Mesenchymal stem cell (in vitro differentiated cells and primary cell): ENCODE data around the gene PLXNA2.

Experiments
- DNase-seq: peaks from one replicate; pipeline ENCODE4 v3.0.0-alpha.2; 2013
- H2AFZ ChIP-seq: one replicate; pipeline ENCODE4 v1.6.1; 2013; ENCODE audit warnings: low read depth, mild to moderate bottlenecking, control low read depth, inconsistent platforms, low read length, moderate library complexity
- H2AK5ac ChIP-seq: 2 replicates; pipeline ENCODE4 v1.6.1; 2013; ENCODE audit warnings: low read length, moderate library complexity, mild to moderate bottlenecking, inconsistent platforms; ENCODE audit not compliant: severe bottlenecking
- H2BK120ac ChIP-seq: one replicate; pipeline ENCODE4 v1.6.1; 2013; ENCODE audit warnings: low read depth, mild to moderate bottlenecking, inconsistent platforms, low read length, moderate library complexity
- H2BK12ac ChIP-seq, 2 experiments: one replicate each; pipeline ENCODE4 v1.6.1; 2013; ENCODE audit warnings: inconsistent platforms in 2 of 2, low read length in 2 of 2, mild to moderate bottlenecking in 2 of 2, moderate library complexity in 2 of 2, control low read depth in 1 of 2
- H2BK15ac ChIP-seq: one replicate; pipeline ENCODE4 v1.6.1; 2013; ENCODE audit warnings: mild to moderate bottlenecking, low read depth, inconsistent platforms; ENCODE audit not compliant: poor library complexity, severe bottlenecking
- H2BK5ac ChIP-seq: 2 replicates; pipeline ENCODE4 v1.6.1; 2013; ENCODE audit warnings: low read depth, mild to moderate bottlenecking, low read length, control low read depth, inconsistent platforms; ENCODE audit not compliant: poor library complexity, severe bottlenecking
- H3K14ac ChIP-seq, 2 experiments: one replicate each; pipeline ENCODE4 v1.6.1; 2013; ENCODE audit warnings: inconsistent platforms in 2 of 2, low read length in 2 of 2, control low read depth in 1 of 2, mild to moderate bottlenecking in 1 of 2, moderate library complexity in 1 of 2
- H3K18ac ChIP-seq, 2 experiments: one replicate each; pipeline ENCODE4 v1.6.1; 2013; ENCODE audit warnings: inconsistent platforms in 2 of 2, low read length in 2 of 2, control low read depth in 1 of 2, low read depth in 1 of 2, mild to moderate bottlenecking in 1 of 2
- H3K23ac ChIP-seq, 2 experiments: one replicate each; pipeline ENCODE4 v1.6.1; 2013; ENCODE audit warnings: inconsistent platforms in 2 of 2, low read length in 2 of 2, mild to moderate bottlenecking in 2 of 2, moderate library complexity in 2 of 2, control low read depth in 1 of 2
- H3K27ac ChIP-seq: 2 replicates; pipeline ENCODE4 v1.5.1; 2013; ENCODE audit warnings: mild to moderate bottlenecking, moderate library complexity, low read length, control low read depth, inconsistent platforms; ENCODE audit not compliant: poor library complexity, severe bottlenecking
- H3K27me3 ChIP-seq, 2 experiments: 2 replicates each; pipeline versions ENCODE4 v1.6.1 to v1.7.0; 2013; ENCODE audit warnings: low read length in 2 of 2, mild to moderate bottlenecking in 2 of 2, moderate library complexity in 2 of 2, control low read depth in 1 of 2, inconsistent platforms in 1 of 2; ENCODE audit not compliant: control insufficient read depth in 1 of 2, insufficient read depth in 1 of 2
- H3K36me3 ChIP-seq, 2 experiments: 2 replicates each; pipeline versions ENCODE4 v1.6.1 to v1.7.0; 2013; ENCODE audit warnings: low read length in 2 of 2, control low read depth in 1 of 2, inconsistent platforms in 1 of 2, low read depth in 1 of 2, mild to moderate bottlenecking in 1 of 2; ENCODE audit not compliant: insufficient read depth in 2 of 2, control insufficient read depth in 1 of 2
- H3K4ac ChIP-seq, 2 experiments: one replicate each; pipeline ENCODE4 v1.6.1; 2013; ENCODE audit warnings: inconsistent platforms in 2 of 2, low read length in 2 of 2, mild to moderate bottlenecking in 2 of 2, moderate library complexity in 2 of 2, control low read depth in 1 of 2, low read depth in 1 of 2
- H3K4me1 ChIP-seq: 2 replicates; pipeline ENCODE4 v1.6.1; 2013; ENCODE audit warnings: low read depth, low read length, control low read depth; ENCODE audit not compliant: control insufficient read depth, insufficient read depth
- H3K4me2 ChIP-seq: 2 replicates; pipeline ENCODE4 v1.6.1; 2013; ENCODE audit warnings: low read length, mild to moderate bottlenecking, inconsistent platforms; ENCODE audit not compliant: poor library complexity, severe bottlenecking
- H3K4me3 ChIP-seq, 2 experiments: 2 replicates each; pipeline versions ENCODE4 v1.5.1 to v1.7.0; 2013; ENCODE audit warnings: low read length in 2 of 2, mild to moderate bottlenecking in 2 of 2, control low read depth in 1 of 2, low read depth in 1 of 2; ENCODE audit not compliant: insufficient read depth in 1 of 2
- H3K79me1 ChIP-seq: replicated peaks from 2 replicates; pipeline ENCODE4 v1.6.1; 2013; ENCODE audit warnings: mild to moderate bottlenecking, control low read depth, low read length, inconsistent platforms; ENCODE audit not compliant: poor library complexity, severe bottlenecking
- H3K9ac ChIP-seq: 2 replicates; pipeline ENCODE4 v1.7.0; 2013; ENCODE audit warnings: mild to moderate bottlenecking, low read length, moderate library complexity
- H3K9me3 ChIP-seq: 2 replicates; pipeline ENCODE4 v1.7.0; 2013; ENCODE audit warnings: mild to moderate bottlenecking, low read length; ENCODE audit not compliant: control insufficient read depth
- H4K8ac ChIP-seq: one replicate; pipeline ENCODE4 v1.6.1; 2013; ENCODE audit warnings: inconsistent platforms, mild to moderate bottlenecking, low read length, moderate library complexity
- H4K91ac ChIP-seq: one replicate; pipeline ENCODE4 v1.6.1; 2013; ENCODE audit warnings: mild to moderate bottlenecking, low read length, inconsistent platforms
- WGBS: methylation state at CpG from one replicate; pipeline ENCODE4 v1.1.7; 2013; ENCODE audit warnings: mixed read lengths; 5-methylcytosine and 5-hydroxymethylcytosine counted together

PLXNA2 gene

GRCh38 chr1:208185801-208186231, 58.4 kb downstream of the PLXNA2 start:
- Histone ChIP-seq H3K27ac (no peak overlapping the region), H2BK12ac (peak overlapping the region; percentile 34 to 49), H3K27me3 (no peaks in the 10 kb centered on the region), H3K4ac (peak overlapping the region; percentile 49 to 60), H3K9me3 (no peaks in the 10 kb centered on the region), H2AFZ (no peak overlapping the region), H3K23ac (no peak overlapping the region), H3K18ac (peak overlapping the region; percentile 34 to 61), H3K14ac (peak overlapping the region in 1 of 2 experiments; percentile 61), H2AK5ac (peak overlapping the region; percentile 6), H4K8ac (no peak overlapping the region), H4K91ac (peak overlapping the region; percentile 66), H3K4me2 (no peak overlapping the region), H3K9ac (no peak overlapping the region), H3K4me3 (no peak overlapping the region), H3K4me1 (peaks cover 16% of the 10 kb centered on the region), H2BK5ac (no peak overlapping the region), H3K79me1 (no peaks in the 10 kb centered on the region), H2BK120ac (no peak overlapping the region), H2BK15ac (no peak overlapping the region), H3K36me3 (no peaks in the 10 kb centered on the region)
- 100% methylated on average over 1 of the region's 3 CpGs for WGBS
- no peak for DNase-seq

- Histone ChIP-seq H2BK12ac (peak overlapping the region in 1 of 2 experiments; percentile 64), H3K79me1 (no peaks in the 10 kb centered on the region), H2BK5ac (no peak overlapping the region), H2BK120ac (no peak overlapping the region), H3K23ac (no peak overlapping the region), H3K27me3 (no peaks in the 10 kb centered on the region), H3K9me3 (no peaks in the 10 kb centered on the region), H2AFZ (no peak overlapping the region), H4K8ac (no peak overlapping the region), H3K18ac (no peak overlapping the region), H3K4me1 (peaks cover 16% of the 10 kb centered on the region), H2BK15ac (no peak overlapping the region), H3K4ac (peak overlapping the region in 1 of 2 experiments; percentile 1), H3K27ac (no peak overlapping the region), H2AK5ac (no peak overlapping the region), H3K9ac (peak overlapping the region; percentile 54), H3K36me3 (no peaks in the 10 kb centered on the region), H3K4me3 (peak overlapping the region in 1 of 2 experiments; percentile 11), H3K14ac (no peak overlapping the region), H4K91ac (no peak overlapping the region), H3K4me2 (no peak overlapping the region)
- DNase-seq, result peak; percentile 75
- WGBS, result 78% methylated on average over 2 of the region's 5 CpGs
Observed at GRCh38 chr1:208184966-208185654, 59.1 kb downstream of the PLXNA2 start.

- WGBS, result 44% methylated on average over 7 of the region's 8 CpGs
- Histone ChIP-seq H3K4ac (no peak overlapping the region), H2AK5ac (no peak overlapping the region), H4K8ac (no peak overlapping the region), H3K9me3 (no peaks in the 10 kb centered on the region), H3K27ac (no peak overlapping the region), H3K14ac (no peak overlapping the region), H3K4me2 (peak overlapping the region; percentile 21), H4K91ac (no peak overlapping the region), H3K4me3 (peak overlapping the region in 1 of 2 experiments; percentile 11), H3K4me1 (peaks cover 16% of the 10 kb centered on the region), H3K9ac (peak overlapping the region; percentile 54), H2BK120ac (no peak overlapping the region), H2BK5ac (no peak overlapping the region), H2BK12ac (peak overlapping the region in 1 of 2 experiments; percentile 45), H2AFZ (no peak overlapping the region), H3K27me3 (no peaks in the 10 kb centered on the region), H3K23ac (no peak overlapping the region), H2BK15ac (no peak overlapping the region), H3K79me1 (no peaks in the 10 kb centered on the region), H3K36me3 (no peaks in the 10 kb centered on the region), H3K18ac (no peak overlapping the region)
- DNase-seq, result peak; percentile 64
Observed at GRCh38 chr1:208183977-208184911, 59.9 kb downstream of the PLXNA2 start.
